BLaER1 treated with 17β-estradiol and CSF1 and Interleukin-3, amounts not matched to agents 10 nM and 100 nM (cell line): ENCODE data around the gene VIPR2.

Experiments
- H3K27ac ChIP-seq, 11 experiments: shearing (Covaris generic); formaldehyde crosslinking; 2 replicates each; pipeline ENCODE4 v1.8.1; 2022
- H3K27me3 ChIP-seq, 11 experiments: shearing (Covaris generic); formaldehyde crosslinking; 2 replicates each; pipeline ENCODE4 v1.8.1; 2022
- H3K36me3 ChIP-seq, 11 experiments: shearing (Covaris generic); formaldehyde crosslinking; 2 replicates each; pipeline ENCODE4 v1.8.1; 2022
- H3K4me1 ChIP-seq, 10 experiments: shearing (Covaris generic); formaldehyde crosslinking; 2 replicates each; pipeline ENCODE4 v1.8.1; 2022
- H3K4me2 ChIP-seq, 11 experiments: shearing (Covaris generic); formaldehyde crosslinking; 2 replicates each; pipeline ENCODE4 v1.8.1; 2022
- H3K4me3 ChIP-seq, 10 experiments: shearing (Covaris generic); formaldehyde crosslinking; 2 replicates each; pipeline ENCODE4 v1.8.1; 2022
- H3K9ac ChIP-seq, 11 experiments: shearing (Covaris generic); formaldehyde crosslinking; 2 replicates each; pipeline ENCODE4 v1.8.1; 2022
- H3K9me3 ChIP-seq, 11 experiments: shearing (Covaris generic); formaldehyde crosslinking; replicated peaks in 1 of 11; 2 replicates each; pipeline ENCODE4 v1.8.1; 2022
- H4K20me1 ChIP-seq, 11 experiments: shearing (Covaris generic); formaldehyde crosslinking; 2 replicates each; pipeline ENCODE4 v1.8.1; 2022
- Cebpa-rat ChIP-seq, 11 experiments: shearing (Covaris generic); IDR thresholded peaks; 2 replicates each; pipeline ENCODE4 v1.8.1; 2022

VIPR2 gene

GRCh38 chr7:159099711-159100231 is 44.9 kb downstream of the VIPR2 start:
- Histone ChIP-seq H4K20me1 (no peaks in the 10 kb centered on the region; a peak in 2 of 22 replicates), H3K4me2 (peak overlapping the region; percentile 1 to 99 (median 95); a peak in 19 of 22 replicates), H3K4me3 (no peak overlapping the region), H3K27ac (peak overlapping the region in 4 of 11 experiments; percentile 85 to 93 (median 90); a peak in 5 of 22 replicates), H3K9me3 (peaks cover 0 to 9% (median 0%) of the 10 kb centered on the region in 11 experiments; a peak in 7 of 22 replicates), H3K36me3 (no peaks in the 10 kb centered on the region), H3K27me3 (peaks cover 0 to 25% (median 0%) of the 10 kb centered on the region in 11 experiments; a peak in 5 of 22 replicates), H3K9ac (peak overlapping the region in 2 of 11 experiments; percentile 32 to 76; a peak in 2 of 22 replicates), H3K4me1 (peaks cover 33 to 85% (median 77%) of the 10 kb centered on the region in 10 experiments)
- TF ChIP-seq Cebpa-rat (IDR thresholded peaks at IDR 0.05): no peak

- Histone ChIP-seq H3K9me3 (peaks cover 0 to 9% (median 0%) of the 10 kb centered on the region in 11 experiments; a peak in 7 of 22 replicates), H3K27ac (peak overlapping the region in 6 of 11 experiments; percentile 78 to 93 (median 87); a peak in 9 of 22 replicates), H3K4me2 (peak overlapping the region; percentile 1 to 99 (median 95); a peak in 18 of 22 replicates), H3K36me3 (no peaks in the 10 kb centered on the region), H4K20me1 (no peaks in the 10 kb centered on the region; a peak in 2 of 22 replicates), H3K4me3 (no peak overlapping the region), H3K4me1 (peaks cover 40 to 85% (median 84%) of the 10 kb centered on the region in 10 experiments), H3K9ac (peak overlapping the region in 3 of 11 experiments; percentile 76 to 80 (median 80); a peak in 2 of 22 replicates), H3K27me3 (peaks cover 0 to 33% (median 0%) of the 10 kb centered on the region in 11 experiments; a peak in 5 of 22 replicates)
- no peak for TF ChIP-seq Cebpa-rat (IDR thresholded peaks at IDR 0.05)
These were observed 45.6 kb downstream of the VIPR2 start for GRCh38 chr7:159098811-159099655.

- peaks cover 0 to 9% (median 0%) of the 10 kb centered on the region in 11 experiments; a peak in 7 of 22 replicates for H3K9me3 ChIP-seq
- peak overlapping the region in 9 of 11 experiments; percentile 33 to 93 (median 83); a peak in 16 of 22 replicates for H3K27ac ChIP-seq
- H3K36me3 ChIP-seq: no peaks in the 10 kb centered on the region
- H3K4me1 ChIP-seq: peaks cover 47 to 90% (median 88%) of the 10 kb centered on the region in 10 experiments
- H3K9ac ChIP-seq: peak overlapping the region in 5 of 11 experiments; percentile 66 to 80 (median 76); a peak in 9 of 22 replicates
- no peak for TF ChIP-seq Cebpa-rat (IDR thresholded peaks at IDR 0.05)
- H4K20me1 ChIP-seq: no peaks in the 10 kb centered on the region; a peak in 2 of 22 replicates
- peaks cover 0 to 39% (median 0%) of the 10 kb centered on the region in 11 experiments; a peak in 5 of 22 replicates for H3K27me3 ChIP-seq
- no peak overlapping the region for H3K4me3 ChIP-seq
- peak overlapping the region; percentile 80 to 99 (median 95); a peak in 19 of 22 replicates for H3K4me2 ChIP-seq
These were observed 46.3 kb downstream of the VIPR2 start for GRCh38 chr7:159098424-159098786.

- Histone ChIP-seq H3K4me3 (0 out of 20 replicates have a peak overlapping the region, but pooled peaks of 1 of the 10 experiments have one; percentile 2), H3K27ac (peak overlapping the region in 10 of 11 experiments; percentile 13 to 93 (median 82); a peak in 18 of 22 replicates), H3K36me3 (no peaks in the 10 kb centered on the region), H3K9me3 (peaks cover 0 to 9% (median 0%) of the 10 kb centered on the region in 11 experiments; a peak in 7 of 22 replicates), H3K4me1 (peaks cover 52 to 90% (median 88%) of the 10 kb centered on the region in 10 experiments), H4K20me1 (no peaks in the 10 kb centered on the region; a peak in 2 of 22 replicates), H3K27me3 (peaks cover 0 to 44% (median 0%) of the 10 kb centered on the region in 11 experiments; a peak in 5 of 22 replicates), H3K9ac (peak overlapping the region in 9 of 11 experiments; percentile 11 to 80 (median 66); a peak in 17 of 22 replicates), H3K4me2 (peak overlapping the region; percentile 80 to 99 (median 95))
- no peak for TF ChIP-seq Cebpa-rat (IDR thresholded peaks at IDR 0.05)
These were observed 46.8 kb downstream of the VIPR2 start for GRCh38 chr7:159097661-159098423.

- no peaks in the 10 kb centered on the region for H3K36me3 ChIP-seq
- peak overlapping the region in 9 of 11 experiments; percentile 11 to 80 (median 66); a peak in 18 of 22 replicates for H3K9ac ChIP-seq
- H3K27ac ChIP-seq: peak overlapping the region in 10 of 11 experiments; percentile 13 to 93 (median 82); a peak in 18 of 22 replicates
- peak overlapping the region; percentile 80 to 99 (median 95) for H3K4me2 ChIP-seq
- no peaks in the 10 kb centered on the region; a peak in 2 of 22 replicates for H4K20me1 ChIP-seq
- H3K4me1 ChIP-seq: peaks cover 52 to 90% (median 88%) of the 10 kb centered on the region in 10 experiments
- TF ChIP-seq Cebpa-rat (IDR thresholded peaks at IDR 0.05): peak in 7 of 11 experiments; percentile 23 to 84 (median 59); a peak in 8 of 22 replicates
- peak overlapping the region in 6 of 10 experiments; percentile 0 to 32 (median 11); a peak in 5 of 20 replicates for H3K4me3 ChIP-seq
- H3K9me3 ChIP-seq: peaks cover 0 to 9% (median 0%) of the 10 kb centered on the region in 11 experiments; a peak in 7 of 22 replicates
- H3K27me3 ChIP-seq: peaks cover 0 to 51% (median 0%) of the 10 kb centered on the region in 11 experiments; a peak in 5 of 22 replicates
These were observed 47.7 kb downstream of the VIPR2 start for GRCh38 chr7:159096736-159097581.

GRCh38 chr7:159095979-159096411 is 48.7 kb downstream of the VIPR2 start:
- Histone ChIP-seq H3K36me3 (no peaks in the 10 kb centered on the region), H3K4me1 (peaks cover 52 to 95% (median 91%) of the 10 kb centered on the region in 10 experiments), H3K4me3 (peak overlapping the region in 4 of 10 experiments; percentile 13 to 44 (median 30); a peak in 5 of 20 replicates), H4K20me1 (no peaks in the 10 kb centered on the region; a peak in 2 of 22 replicates), H3K27ac (peak overlapping the region in 7 of 11 experiments; percentile 78 to 93 (median 85); a peak in 15 of 22 replicates), H3K9me3 (peaks cover 0 to 8% (median 0%) of the 10 kb centered on the region in 11 experiments; a peak in 7 of 22 replicates), H3K9ac (peak overlapping the region in 7 of 11 experiments; percentile 14 to 80 (median 70); a peak in 10 of 22 replicates), H3K27me3 (peaks cover 0 to 51% (median 0%) of the 10 kb centered on the region in 11 experiments; a peak in 5 of 22 replicates), H3K4me2 (peak overlapping the region; percentile 28 to 99 (median 95); a peak in 21 of 22 replicates)
- no peak for TF ChIP-seq Cebpa-rat (IDR thresholded peaks at IDR 0.05)
